ENCODE results near the gene NTNG1. TPM values are rescaled to one million over a fixed set of nuclear protein-coding genes. Genes with fewer than 3 reads are reported as not detected.

The NTNG1 gene
- total RNA-seq, 2 experiments from 2014 or later, result not detected

- CTCF ChIA-PET, result interaction anchor here (0.6 kb wide), 1 partner anchor 126 kb away, joined by 4 read pairs; no protein-coding TSS in a partner anchor
- peaks cover 77% of the 10 kb centered on the region for H3K27me3 Mint-ChIP-seq
These were observed 1.8 kb downstream of the NTNG1 start for GRCh38 chr1:107142666-107143065.

GRCh38 chr1:107145637-107146036 lies 4.8 kb downstream of the NTNG1 start:
- intact Hi-C loops (cut with DNase I, micrococcal nuclease), result no loop called here
- TF ChIP-seq CTCF (IDR thresholded peaks at IDR 0.05), result no peak
- H3K4me1 Mint-ChIP-seq (ENCODE audit: low read depth), result peaks cover 12% of the 10 kb centered on the region
- H3K27me3 Mint-ChIP-seq, result peaks cover 65% of the 10 kb centered on the region
- no peak overlapping the region for H3K27ac Mint-ChIP-seq
- H3K9me3 ChIP-seq (ENCODE audit: control insufficient read depth in 1 of 2, insufficient read depth in 1 of 2, low read length in 2 of 2), result peaks cover 0 to 3% of the 10 kb centered on the region in 2 experiments
- H3K27ac ChIP-seq (ENCODE audit: low read depth in 1 of 2, low read length in 2 of 2), result no peak overlapping the region
- no peak overlapping the region for H3K4me3 ChIP-seq (ENCODE audit: low read length)
- DNase-seq (no peak), ATAC-seq (ENCODE audit: poor library complexity) (no peak)
- no peaks in the 10 kb centered on the region for H3K9me3 Mint-ChIP-seq
- peaks cover 10% of the 10 kb centered on the region for H3K4me1 ChIP-seq (ENCODE audit: insufficient read depth, low read length)
- H3K36me3 ChIP-seq (ENCODE audit: insufficient read depth, low read length), result no peaks in the 10 kb centered on the region
- H3K36me3 Mint-ChIP-seq (ENCODE audit: low read depth), result no peaks in the 10 kb centered on the region
- ChIA-PET POLR2A (no interaction called here), CTCF (no interaction called here)
- H3K27me3 ChIP-seq (ENCODE audit: control insufficient read depth in 1 of 2, insufficient read depth in 2 of 2, low read length in 2 of 2), result peaks cover 7 to 57% of the 10 kb centered on the region in 2 experiments
- no peak overlapping the region for H3K4me3 Mint-ChIP-seq

More at GRCh38 chr1:107142666-107143065, 1.8 kb downstream of the NTNG1 start:
- Histone ChIP-seq H3K27me3 (ENCODE audit: control insufficient read depth in 1 of 2, insufficient read depth in 2 of 2, low read length in 2 of 2) (peaks cover 13 to 76% of the 10 kb centered on the region in 2 experiments), H3K36me3 (ENCODE audit: insufficient read depth, low read length) (no peaks in the 10 kb centered on the region), H3K4me1 (ENCODE audit: insufficient read depth, low read length) (peaks cover 19% of the 10 kb centered on the region), H3K9me3 (ENCODE audit: control insufficient read depth in 1 of 2, insufficient read depth in 1 of 2, low read length in 2 of 2) (peaks cover 0 to 10% of the 10 kb centered on the region in 2 experiments), H3K4me3 (ENCODE audit: low read length) (no peak overlapping the region), H3K27ac (ENCODE audit: low read depth in 1 of 2, low read length in 2 of 2) (no peak overlapping the region)
- Mint-ChIP-seq H3K4me1 (ENCODE audit: low read depth) (peaks cover 24% of the 10 kb centered on the region), H3K9me3 (no peaks in the 10 kb centered on the region), H3K4me3 (no peak overlapping the region), H3K36me3 (ENCODE audit: low read depth) (no peaks in the 10 kb centered on the region), H3K27ac (no peak overlapping the region)
- DNase-seq (no peak), ATAC-seq (ENCODE audit: poor library complexity) (no peak)
- intact Hi-C loops (cut with DNase I, micrococcal nuclease), result loop anchor here in 1 of 2 experiments (2.0 kb wide), 1 partner anchor 86 kb away; the partner anchor contains the start of gene PRMT6
- POLR2A ChIA-PET, result no interaction called here
- TF ChIP-seq CTCF (IDR thresholded peaks at IDR 0.05), result no peak

- Histone ChIP-seq H3K27me3 (ENCODE audit: control insufficient read depth in 1 of 2, insufficient read depth in 2 of 2, low read length in 2 of 2) (peaks cover 0 to 41% of the 10 kb centered on the region in 2 experiments), H3K4me1 (ENCODE audit: insufficient read depth, low read length) (no peaks in the 10 kb centered on the region), H3K36me3 (ENCODE audit: insufficient read depth, low read length) (no peaks in the 10 kb centered on the region), H3K4me3 (ENCODE audit: low read length) (no peak overlapping the region), H3K9me3 (ENCODE audit: control insufficient read depth in 1 of 2, insufficient read depth in 1 of 2, low read length in 2 of 2) (no peaks in the 10 kb centered on the region), H3K27ac (ENCODE audit: low read depth in 1 of 2, low read length in 2 of 2) (no peak overlapping the region)
- Mint-ChIP-seq H3K4me1 (ENCODE audit: low read depth) (no peaks in the 10 kb centered on the region), H3K27ac (no peak overlapping the region), H3K27me3 (peaks cover 52% of the 10 kb centered on the region), H3K36me3 (ENCODE audit: low read depth) (no peaks in the 10 kb centered on the region), H3K4me3 (no peak overlapping the region), H3K9me3 (no peaks in the 10 kb centered on the region)
- ChIA-PET CTCF (no interaction called here), POLR2A (no interaction called here)
- no peak for ATAC-seq (ENCODE audit: poor library complexity)
- TF ChIP-seq CTCF (IDR thresholded peaks at IDR 0.05), result no peak
- DNase-seq, result no peak
- intact Hi-C loops (cut with DNase I, micrococcal nuclease), result no loop called here
These were observed 7.0 kb downstream of the NTNG1 start for GRCh38 chr1:107147843-107148242.

Data from CD4-positive, alpha-beta T cell (primary cell).